HepG2 (cell line): Measurements from ENCODE around the gene MAP3K1. TPM values are rescaled to one million over a fixed set of nuclear protein-coding genes. Genes with fewer than 3 reads are reported as not detected.
"Not testable (repeated sequence)": the region's sequence is repeated elsewhere in the genome, so short reads cannot be mapped to it uniquely, and the experiment has no call there.

Source experiments
- ATAC-seq: fragments of 200-7000 bp; cut with Tn5 transposase; 3 replicates; pipeline ENCODE4 v1.9.1; 2020; ENCODE audit warnings: mild to moderate bottlenecking, moderate library complexity
- BruUV-seq: library from RNA; stranded (reverse); fragments of 400-500 nt; replicated peaks from 2 replicates; lab custom pipeline; 2021; lab: Mats Ljungman, UMichigan
- CTCF ChIA-PET: fragments of 300-600 bp; formaldehyde crosslinking; extraction: SDS; loops from one replicate; lab custom pipeline; 2021; ENCODE audit warnings: low total read pairs, inconsistent platforms, low intra/inter-chr PET ratio; lab: Yijun Ruan, JAX
- POLR2A ChIA-PET: fragments of 350-600 bp; sonication (Branson Sonifier 250); formaldehyde crosslinking; loops from one replicate; lab custom pipeline; 2020; ENCODE audit warnings: antibody characterized with exemption, inconsistent platforms; lab: Yijun Ruan, JAX
- DNase-seq: peaks from one replicate; pipeline ENCODE4 v3.0.0-alpha.2; 2015; ENCODE audit warnings: low spot score
- FAIRE-seq: peaks from 3 replicates; lab custom pipeline; 2011; peaks lifted over from hg19 to GRCh38; lab: Jason Lieb, UNC
- H2AFZ ChIP-seq: one replicate; pipeline ENCODE4 v1.6.1; 2011; ENCODE audit warnings: low read length, inconsistent platforms
- H3K27ac ChIP-seq: fragments of 300-600 bp; 3 replicates; pipeline ENCODE4 v1.8.0; 2011; ENCODE audit warnings: mixed run types, mild to moderate bottlenecking, mixed read lengths, low read length, inconsistent platforms; ENCODE audit not compliant: insufficient read depth; ENCODE audit errors: extremely low read length
- H3K27me3 ChIP-seq, 2 experiments: fragments of 200-600 bp in 1 of 2; 2 replicates in 1 of 2; 3 replicates in 1 of 2; pipeline versions ENCODE4 v1.6.0 to v1.8.0; 2011; ENCODE audit warnings: low read length in 2 of 2, mild to moderate bottlenecking in 2 of 2, moderate library complexity in 2 of 2, inconsistent platforms in 1 of 2; ENCODE audit not compliant: insufficient read depth in 2 of 2, control insufficient read depth in 1 of 2
- H3K36me3 ChIP-seq, 2 experiments: fragments of 200-600 bp in 1 of 2; replicated peaks in 1 of 2; 2 replicates in 1 of 2; 3 replicates in 1 of 2; pipeline versions ENCODE4 v1.5.1 to v1.8.0; 2011; ENCODE audit warnings: low read length in 2 of 2, inconsistent platforms in 1 of 2; ENCODE audit not compliant: insufficient read depth in 2 of 2, control insufficient read depth in 1 of 2
- H3K4me1 ChIP-seq: 2 replicates; pipeline ENCODE4 v1.5.1; 2012; ENCODE audit warnings: low read length, inconsistent platforms; ENCODE audit not compliant: insufficient read depth
- H3K4me2 ChIP-seq: 2 replicates; pipeline ENCODE4 v1.6.0; 2011; ENCODE audit warnings: low read depth, low read length, inconsistent platforms
- H3K4me3 ChIP-seq, 3 experiments: fragments of 200-600 bp in 1 of 3; sonication (generic), shearing (Covaris generic) in 1 of 3; replicated peaks in 1 of 3; 2 replicates each; pipeline ENCODE4 v1.5.1; 2011 to 2016; ENCODE audit warnings: low read length in 3 of 3, inconsistent platforms in 2 of 3, low read depth in 2 of 3, mild to moderate bottlenecking in 2 of 3, control low read depth in 1 of 3, mixed read lengths in 1 of 3; ENCODE audit not compliant: insufficient read depth in 1 of 3
- H3K79me2 ChIP-seq: one replicate; pipeline ENCODE4 v1.6.1; 2011; ENCODE audit warnings: low read length, inconsistent platforms; ENCODE audit not compliant: insufficient read depth
- H3K9ac ChIP-seq: 2 replicates; pipeline ENCODE4 v1.6.0; 2011; ENCODE audit warnings: mild to moderate bottlenecking, low read depth, low read length, inconsistent platforms; ENCODE audit not compliant: insufficient read depth
- H3K9me3 ChIP-seq: 2 replicates; pipeline ENCODE4 v1.5.1; 2012; ENCODE audit warnings: mild to moderate bottlenecking, low read length
- H4K20me1 ChIP-seq: 2 replicates; pipeline ENCODE4 v1.6.0; 2011; ENCODE audit warnings: inconsistent platforms, mild to moderate bottlenecking, low read length, moderate library complexity; ENCODE audit not compliant: insufficient read depth
- LCORL ChIP-seq, 2 experiments: fragments of 450-650 bp in 1 of 2; sonication (generic) in 1 of 2; formaldehyde crosslinking in 1 of 2; IDR thresholded peaks; 2 replicates each; pipeline versions ENCODE4 v1.5.0 to v1.6.1; 2017 to 2020; ENCODE audit warnings: antibody characterized with exemption in 1 of 2, missing genetic modification reagents in 1 of 2
- U2AF1 ChIP-seq: fragments of 200-400 bp; formaldehyde crosslinking; optimal IDR thresholded peaks from 2 replicates; pipeline ENCODE3; 2017; ENCODE audit warnings: mild to moderate bottlenecking, low read depth, low read length
- YEATS4 ChIP-seq: sonication (generic); formaldehyde crosslinking; IDR thresholded peaks from 2 replicates; pipeline ENCODE4 v1.4.0; 2020; ENCODE audit warnings: missing genetic modification reagents, borderline replicate concordance
- WGBS: methylation state at CpG from one replicate; pipeline ENCODE4 v1.1.6; 2017; ENCODE audit warnings: low lambda C conversion rate; 5-methylcytosine and 5-hydroxymethylcytosine counted together
- in situ Hi-C: cut with HindIII; loops from 2 replicates; pipeline ENCODE4 v1.10.0; 2017; ENCODE audit warnings: low pct_unique_long_range_greater_than_20kb; ENCODE audit not compliant: extremely low pct_ligation_motif_present
- intact Hi-C: fragments of 100-400 bp; cut with micrococcal nuclease; formaldehyde crosslinking; loops from one replicate; pipeline ENCODE4 v1.10.0; 2022; ENCODE audit not compliant: unreplicated experiment
- polyA plus RNA-seq, 8 experiments: library from polyadenylated mRNA; depleted of rRNA in 3 of 8; stranded (reverse) in 7 of 8; unstranded in 1 of 8; fragments of >200 nt; fragmentation: Illumina TruSeq in 4 of 8; extraction: Trizol in 4 of 8; gene quantifications; 2 replicates each; pipeline versions ENCODE4 v1.2.1 to v1.2.3, GENCODE V29; 2011 to 2016; ENCODE audit warnings: low read depth in 4 of 8, missing spikeins in 1 of 8, mixed read lengths in 1 of 8; ENCODE audit not compliant: insufficient read depth in 1 of 8
- total RNA-seq, 5 experiments: library from RNA; depleted of rRNA; stranded (reverse); fragments of >200 nt; fragmentation: Illumina TruSeq; extraction: Trizol; gene quantifications; 2 replicates each; pipeline ENCODE4 v1.2.3, GENCODE V29; 2016; ENCODE audit warnings: low read depth in 1 of 5
- TF ChIP-seq, protein P1 (sequence below): sonication (generic); formaldehyde crosslinking; IDR thresholded peaks from 2 replicates; pipeline ENCODE4 v1.4.0; 2020; ENCODE audit warnings: missing genetic modification reagents
- TF ChIP-seq, protein P2 (sequence below): sonication (generic); formaldehyde crosslinking; IDR thresholded peaks from 2 replicates; pipeline ENCODE4 v1.4.0; 2020; ENCODE audit warnings: missing genetic modification reagents, borderline replicate concordance

Gene MAP3K1
- total and polyA plus RNA-seq, 2 of the 13 experiments (the other 11 are each of a cell fraction or from before 2014, with no cell fraction given): 16.4 to 30.3 TPM

DNA sequence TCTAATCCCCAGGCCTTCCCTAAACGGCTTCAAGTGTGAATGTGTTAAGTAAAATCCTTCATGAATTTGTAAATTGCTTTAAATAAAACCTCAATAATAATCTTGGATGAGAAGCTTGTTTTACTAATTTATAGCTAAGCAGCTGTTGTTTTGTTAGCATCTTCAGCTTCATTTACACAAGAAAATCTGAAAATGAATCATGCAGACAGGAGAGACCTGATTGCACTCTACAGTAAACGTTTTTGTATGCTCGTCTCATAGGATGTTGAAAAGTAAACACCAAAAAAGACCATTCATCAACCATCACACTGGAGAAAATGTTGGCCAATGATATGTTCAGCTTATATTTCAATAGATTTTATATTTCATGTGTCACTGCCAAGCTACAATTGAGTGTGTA, 40.4 kb upstream of the MAP3K1 start (continued):
- TF ChIP-seq, protein P1, sequence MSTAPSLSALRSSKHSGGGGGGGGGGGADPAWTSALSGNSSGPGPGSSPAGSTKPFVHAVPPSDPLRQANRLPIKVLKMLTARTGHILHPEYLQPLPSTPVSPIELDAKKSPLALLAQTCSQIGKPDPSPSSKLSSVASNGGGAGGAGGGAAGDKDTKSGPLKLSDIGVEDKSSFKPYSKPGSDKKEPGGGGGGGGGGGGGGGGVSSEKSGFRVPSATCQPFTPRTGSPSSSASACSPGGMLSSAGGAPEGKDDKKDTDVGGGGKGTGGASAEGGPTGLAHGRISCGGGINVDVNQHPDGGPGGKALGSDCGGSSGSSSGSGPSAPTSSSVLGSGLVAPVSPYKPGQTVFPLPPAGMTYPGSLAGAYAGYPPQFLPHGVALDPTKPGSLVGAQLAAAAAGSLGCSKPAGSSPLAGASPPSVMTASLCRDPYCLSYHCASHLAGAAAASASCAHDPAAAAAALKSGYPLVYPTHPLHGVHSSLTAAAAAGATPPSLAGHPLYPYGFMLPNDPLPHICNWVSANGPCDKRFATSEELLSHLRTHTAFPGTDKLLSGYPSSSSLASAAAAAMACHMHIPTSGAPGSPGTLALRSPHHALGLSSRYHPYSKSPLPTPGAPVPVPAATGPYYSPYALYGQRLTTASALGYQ (CRISPR knock-in tag): no peak
- TF ChIP-seq, protein P2, sequence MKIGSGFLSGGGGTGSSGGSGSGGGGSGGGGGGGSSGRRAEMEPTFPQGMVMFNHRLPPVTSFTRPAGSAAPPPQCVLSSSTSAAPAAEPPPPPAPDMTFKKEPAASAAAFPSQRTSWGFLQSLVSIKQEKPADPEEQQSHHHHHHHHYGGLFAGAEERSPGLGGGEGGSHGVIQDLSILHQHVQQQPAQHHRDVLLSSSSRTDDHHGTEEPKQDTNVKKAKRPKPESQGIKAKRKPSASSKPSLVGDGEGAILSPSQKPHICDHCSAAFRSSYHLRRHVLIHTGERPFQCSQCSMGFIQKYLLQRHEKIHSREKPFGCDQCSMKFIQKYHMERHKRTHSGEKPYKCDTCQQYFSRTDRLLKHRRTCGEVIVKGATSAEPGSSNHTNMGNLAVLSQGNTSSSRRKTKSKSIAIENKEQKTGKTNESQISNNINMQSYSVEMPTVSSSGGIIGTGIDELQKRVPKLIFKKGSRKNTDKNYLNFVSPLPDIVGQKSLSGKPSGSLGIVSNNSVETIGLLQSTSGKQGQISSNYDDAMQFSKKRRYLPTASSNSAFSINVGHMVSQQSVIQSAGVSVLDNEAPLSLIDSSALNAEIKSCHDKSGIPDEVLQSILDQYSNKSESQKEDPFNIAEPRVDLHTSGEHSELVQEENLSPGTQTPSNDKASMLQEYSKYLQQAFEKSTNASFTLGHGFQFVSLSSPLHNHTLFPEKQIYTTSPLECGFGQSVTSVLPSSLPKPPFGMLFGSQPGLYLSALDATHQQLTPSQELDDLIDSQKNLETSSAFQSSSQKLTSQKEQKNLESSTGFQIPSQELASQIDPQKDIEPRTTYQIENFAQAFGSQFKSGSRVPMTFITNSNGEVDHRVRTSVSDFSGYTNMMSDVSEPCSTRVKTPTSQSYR (CRISPR knock-in tag): no peak
- no peak for TF ChIP-seq LCORL (IDR thresholded peaks at IDR 0.05)
- no peak for TF ChIP-seq LCORL (CRISPR knock-in tag; IDR thresholded peaks at IDR 0.05)
- TF ChIP-seq YEATS4 (CRISPR knock-in tag): no peak
- no peak for TF ChIP-seq U2AF1

DNA sequence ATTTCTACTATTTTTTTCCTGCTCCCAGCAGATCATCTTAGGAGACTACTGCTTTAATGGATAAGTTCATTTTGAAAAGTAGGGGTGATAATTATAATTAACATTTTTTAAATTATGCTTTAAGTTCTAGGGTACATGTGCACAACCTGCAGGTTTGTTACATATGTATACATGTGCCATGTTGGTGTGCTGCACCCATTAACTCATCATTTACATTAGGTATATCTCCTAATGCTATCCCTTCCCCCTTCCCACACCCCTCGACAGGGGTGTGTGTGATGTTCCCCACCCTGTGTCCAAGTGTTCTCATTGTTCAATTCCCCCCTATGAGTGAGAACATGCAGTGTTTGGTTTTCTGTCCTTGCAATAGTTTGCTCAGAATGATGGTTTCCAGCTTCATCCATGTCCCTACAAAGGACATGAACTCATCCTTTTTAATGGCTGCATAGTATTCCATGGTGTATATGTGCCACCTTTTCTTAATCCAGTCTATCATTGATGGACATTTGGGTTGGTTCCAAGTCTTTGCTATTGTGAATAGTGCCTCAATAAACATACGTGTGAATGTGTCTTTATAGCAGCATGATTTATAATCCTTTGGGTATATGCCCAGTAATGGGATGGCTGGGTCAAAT, 39.0 kb upstream of the MAP3K1 start:
- POLR2A ChIA-PET: not testable (repeated sequence)

More for the DNA sequence above, 39.0 kb upstream of the MAP3K1 start:
- H3K9ac ChIP-seq, H3K36me3 ChIP-seq, H4K20me1 ChIP-seq, H3K9me3 ChIP-seq, DNase-seq, in situ Hi-C loops, CTCF ChIA-PET, H2AFZ ChIP-seq, H3K79me2 ChIP-seq, H3K4me2 ChIP-seq, ATAC-seq, H3K27ac ChIP-seq, FAIRE-seq, H3K4me1 ChIP-seq, H3K4me3 ChIP-seq, BruUV-seq, intact Hi-C loops, H3K27me3 ChIP-seq: not testable (repeated sequence)
- 48% methylated on average over 2 of the region's 2 CpGs for WGBS
